ENCODE data around the gene PPP6R2. TPM values are rescaled to one million over a fixed set of nuclear protein-coding genes. Genes with fewer than 3 reads are reported as not detected.
A peak's percentile ranks its signal among the peaks of the same experiment; 100 is the strongest.

Gene PPP6R2
- total and polyA plus RNA-seq, 9 of the 15 experiments (the other 6 are each of a cell fraction or from before 2014, with no cell fraction given): 0.32 to 39.8 (median 21.4) TPM

GRCh38 chr22:50445880-50446707 lies 103.0 kb downstream of the PPP6R2 start:
- intact Hi-C loops (cut with micrococcal nuclease): no loop called here
- DNase-seq (ENCODE audit: extremely low read depth in 1 of 4, low spot score in 3 of 4) (no peak), FAIRE-seq (no peak), ATAC-seq (no peak)
- POLR2A ChIA-PET: no interaction called here
- Histone ChIP-seq H3K4me1 (replicated peaks in 1 of 2; ENCODE audit: control insufficient read depth in 2 of 2, insufficient read depth in 2 of 2, low read length in 2 of 2) (peaks cover 0 to 42% of the 10 kb centered on the region in 2 experiments; a peak in 2 of 5 replicates), H2AFZ (ENCODE audit: low read depth, low read length) (no peak overlapping the region), H3K79me2 (ENCODE audit: control insufficient read depth, insufficient read depth, low read length) (no peaks in the 10 kb centered on the region), H3K9ac (ENCODE audit: insufficient read depth in 1 of 2, low read depth in 2 of 2, low read length in 2 of 2) (peak overlapping the region in 1 of 2 experiments; percentile 58; a peak in 1 of 4 replicates), H3K27me3 (ENCODE audit: control insufficient read depth in 2 of 2, insufficient read depth in 2 of 2, low read length in 2 of 2) (no peaks in the 10 kb centered on the region), H3K4me3 (no peak overlapping the region), H3K27ac (ENCODE audit: extremely low read depth, low read depth, low read length) (no peak overlapping the region), H3K36me3 (ENCODE audit: control insufficient read depth, insufficient read depth, low read length) (peaks cover 54% of the 10 kb centered on the region; the same call in 1 of the 3 replicates), H3K9me3 (replicated peaks; ENCODE audit: control insufficient read depth, insufficient read depth, low read depth, low read length) (no peaks in the 10 kb centered on the region), H3K4me2 (ENCODE audit: insufficient read depth, low read length) (no peak overlapping the region), H4K20me1 (replicated peaks; ENCODE audit: control insufficient read depth, insufficient read depth, low read length) (no peaks in the 10 kb centered on the region), H3K9me1 (ENCODE audit: control insufficient read depth, insufficient read depth, low read length) (peaks cover 2% of the 10 kb centered on the region)
- no TSS peak for BruUV-seq (replicated peaks)
- in situ Hi-C loops (cut with MboI): no loop called here
- 81% methylated on average over 6 of the region's 17 CpGs for WGBS (ENCODE audit: insufficient coverage, low coverage, missing lambda C conversion rate)
- TF ChIP-seq PPARD (CRISPR knock-in tag; IDR thresholded peaks at IDR 0.05) (no peak), PYGO2 (tag; IDR thresholded peaks at IDR 0.05) (no peak), RUNX1 (IDR thresholded peaks at IDR 0.05; ENCODE audit: low read depth) (no peak), ZNF408 (CRISPR knock-in tag; IDR thresholded peaks at IDR 0.05; ENCODE audit: low read depth) (no peak), KLF16 (IDR thresholded peaks at IDR 0.05) (no peak), ZNF282 (CRISPR knock-in tag; IDR thresholded peaks at IDR 0.05) (no peak), HDAC2 (IDR thresholded peaks at IDR 0.05) (no peak), SIRT6 (IDR thresholded peaks at IDR 0.05; ENCODE audit: low read depth, low read length) (no peak), BRF2 (IDR thresholded peaks at IDR 0.05; ENCODE audit: borderline replicate concordance, insufficient read depth, insufficient read length) (no peak), POLR2A (conservative IDR thresholded peaks at IDR 0.05) (peak; percentile 28; the same call in 1 of the 2 replicates), SUPT5H (IDR thresholded peaks at IDR 0.05) (peak; percentile 47), SIN3B (IDR thresholded peaks at IDR 0.05; ENCODE audit: low read depth) (no peak), KAT8 (IDR thresholded peaks at IDR 0.05; ENCODE audit: low read depth) (no peak), ZNF740 (CRISPR knock-in tag; IDR thresholded peaks at IDR 0.05) (no peak), ZNF740 (tag; IDR thresholded peaks at IDR 0.05) (peak in 1 of 2 experiments; percentile 60; a peak in 1 of 4 replicates), POLR2G (IDR thresholded peaks at IDR 0.05; ENCODE audit: low read depth, low read length) (peak; percentile 56; the same call in 1 of the 2 replicates), DDX20 (tag; IDR thresholded peaks at IDR 0.05; ENCODE audit: low read depth) (no peak), OTX1 (CRISPR knock-in tag; IDR thresholded peaks at IDR 0.05) (no peak), NRF1 (conservative IDR thresholded peaks at IDR 0.05 in 1 of 2, IDR thresholded peaks at IDR 0.05 in 1 of 2) (no peak), SP2 (IDR thresholded peaks at IDR 0.05; ENCODE audit: extremely low read depth, low read depth, low read length, poor library complexity, severe bottlenecking) (no peak), ZNF707 (CRISPR knock-in tag; conservative IDR thresholded peaks at IDR 0.05) (no peak)
- CTCF ChIA-PET (ENCODE audit: low intra/inter-chr PET ratio): no interaction called here
